ENCODE measurements around the gene SCN5A.

DNA sequence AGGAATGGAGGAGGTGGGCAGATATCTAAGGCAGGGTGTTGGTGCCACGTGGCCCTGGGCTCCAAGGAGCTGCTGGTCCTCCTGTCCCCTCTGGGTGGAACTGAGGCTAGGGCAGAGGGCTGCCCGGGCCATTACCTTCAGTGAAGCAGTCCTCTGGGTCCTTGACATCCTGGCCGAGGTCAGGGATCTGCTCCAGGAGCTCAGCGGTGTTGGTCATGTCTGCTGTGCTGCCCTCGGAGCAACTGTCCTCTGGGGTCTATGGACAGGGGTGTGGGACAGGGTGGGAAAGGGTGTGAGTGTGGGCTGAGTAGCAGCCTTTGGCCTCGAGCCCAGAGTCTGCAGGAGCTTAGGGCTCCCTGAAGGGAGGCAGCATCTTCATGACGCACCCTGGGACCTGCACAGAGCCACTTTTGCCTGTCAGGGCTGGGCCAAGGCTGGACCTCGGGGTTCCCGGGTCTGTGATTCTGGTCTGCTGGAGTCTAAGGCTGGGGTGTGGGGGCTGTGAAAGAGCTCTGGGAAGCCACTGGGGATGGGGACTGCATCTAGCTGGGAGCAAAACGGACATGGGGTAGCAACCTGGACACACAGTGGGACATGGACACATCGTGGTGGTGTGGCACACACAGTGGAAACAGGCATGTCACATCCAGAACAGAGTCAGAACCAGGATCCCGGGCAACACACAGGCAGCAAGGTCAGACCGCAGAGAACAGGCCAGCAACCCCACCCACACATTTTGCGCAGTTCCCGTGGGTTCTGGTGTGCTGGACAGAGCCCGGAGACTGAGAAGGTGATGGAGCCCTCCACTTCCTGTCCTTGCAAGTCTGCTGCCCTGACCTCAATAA is 72.7 kb downstream of the SCN5A start:
- no peak for TF ChIP-seq EZH2 (IDR thresholded peaks at IDR 0.05; ENCODE audit: insufficient read depth, poor library complexity, severe bottlenecking)
- no peak for TF ChIP-seq EZH2phosphoT487 (IDR thresholded peaks at IDR 0.05; ENCODE audit: insufficient read depth, low read depth)

Measured in GM23248 (cell line).